GM18868 (cell line): Measurements from ENCODE around the gene MMP19.

ENCODE experiments used
- ATAC-seq: cut with Tn5 transposase; IDR thresholded peaks from one replicate; pipeline ENCODE4 v1.9.1; 2021; ENCODE audit warnings: mild to moderate bottlenecking, moderate library complexity; ENCODE audit not compliant: unreplicated experiment

The MMP19 gene

GRCh38 chr12:55816881-55817344 lies 25.8 kb downstream of the MMP19 start:
- no peak for ATAC-seq

DNA sequence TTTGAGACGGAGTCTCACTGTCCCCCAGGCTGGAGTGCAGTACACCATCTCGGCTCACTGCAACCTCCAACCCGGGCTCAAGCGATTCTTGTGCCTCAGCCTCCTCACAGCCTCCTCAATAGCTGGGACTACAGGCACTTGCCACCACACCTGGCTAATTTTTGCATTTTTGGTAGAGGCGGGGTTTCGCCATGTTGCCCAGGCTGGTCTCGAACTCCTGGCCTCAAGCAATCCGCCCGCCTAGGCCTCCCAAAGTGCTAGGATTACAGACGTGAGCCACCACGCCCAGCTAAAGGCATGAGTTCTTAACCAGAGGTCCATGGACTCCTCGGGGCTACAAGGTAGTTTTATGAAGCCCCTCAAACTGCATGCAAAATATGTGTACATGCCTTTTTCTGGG lies 27.3 kb downstream of the MMP19 start:
- ATAC-seq: no peak

- no peak for ATAC-seq
Measured at GRCh38 chr12:55814257-55814656, 28.5 kb downstream of the MMP19 start.

DNA sequence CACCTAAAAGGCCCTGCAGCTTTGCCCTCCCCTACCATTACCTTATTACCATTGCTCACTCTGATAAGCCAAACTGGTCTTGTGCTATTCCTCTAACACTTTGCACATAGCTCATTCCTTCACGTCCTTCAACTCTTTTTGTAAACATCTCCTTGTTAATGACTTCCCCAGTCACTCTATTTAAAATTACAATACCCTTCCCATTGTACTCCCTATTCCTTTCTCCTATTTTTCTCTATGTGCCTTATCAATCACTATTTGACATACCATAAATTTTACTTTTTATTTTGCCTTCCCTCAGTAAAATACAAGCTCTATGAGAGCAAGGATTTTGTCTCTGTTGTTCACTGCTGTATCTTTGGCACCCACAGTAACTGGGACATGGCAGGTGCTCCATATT lies 30.6 kb downstream of the MMP19 start:
- no peak for ATAC-seq

DNA sequence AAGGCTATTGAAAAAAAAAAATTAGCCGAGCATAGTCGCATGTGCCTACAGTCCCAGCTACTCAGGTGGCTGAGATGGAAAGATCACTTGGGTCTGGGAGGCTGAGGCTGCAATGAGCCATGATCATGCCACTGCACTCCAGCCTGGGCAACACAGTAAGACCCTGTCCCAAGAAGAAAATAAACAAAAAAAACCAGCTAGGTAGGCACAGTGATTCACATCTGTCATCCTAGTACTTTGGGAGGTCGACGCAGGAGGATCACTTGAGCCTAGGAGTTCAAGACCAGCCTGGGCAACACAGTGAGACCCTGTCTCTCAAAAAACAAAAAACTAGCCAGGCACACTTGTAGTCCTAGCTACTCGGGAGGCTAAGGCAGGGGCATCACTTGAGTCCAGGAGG lies 33.5 kb downstream of the MMP19 start:
- ATAC-seq: no peak

DNA sequence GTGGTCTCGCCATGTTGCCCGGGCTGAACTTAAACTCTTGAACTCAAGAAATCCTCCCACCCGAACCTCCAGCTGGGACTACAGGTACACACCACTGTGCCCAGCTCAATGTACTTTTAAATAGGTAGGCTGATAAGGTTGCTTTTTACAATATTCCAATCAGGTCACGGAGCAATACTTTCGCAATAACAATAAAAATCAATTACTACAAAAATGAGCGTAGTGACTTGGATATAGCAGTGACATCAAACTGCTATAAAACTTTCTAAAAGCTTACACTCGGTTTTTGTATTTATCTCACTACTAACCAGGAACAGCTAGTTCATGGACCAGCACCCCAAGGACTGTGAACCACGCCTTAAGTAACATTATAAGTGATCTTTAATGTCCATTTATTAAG lies 35.8 kb downstream of the MMP19 start:
- ATAC-seq: no peak

- no peak for ATAC-seq
Measured at GRCh38 chr12:55797550-55797949, 45.2 kb downstream of the MMP19 start.

- no peak for ATAC-seq
Measured at GRCh38 chr12:55797068-55797467, 45.7 kb downstream of the MMP19 start.

GRCh38 chr12:55795950-55796349 lies 46.8 kb downstream of the MMP19 start:
- no peak for ATAC-seq

DNA sequence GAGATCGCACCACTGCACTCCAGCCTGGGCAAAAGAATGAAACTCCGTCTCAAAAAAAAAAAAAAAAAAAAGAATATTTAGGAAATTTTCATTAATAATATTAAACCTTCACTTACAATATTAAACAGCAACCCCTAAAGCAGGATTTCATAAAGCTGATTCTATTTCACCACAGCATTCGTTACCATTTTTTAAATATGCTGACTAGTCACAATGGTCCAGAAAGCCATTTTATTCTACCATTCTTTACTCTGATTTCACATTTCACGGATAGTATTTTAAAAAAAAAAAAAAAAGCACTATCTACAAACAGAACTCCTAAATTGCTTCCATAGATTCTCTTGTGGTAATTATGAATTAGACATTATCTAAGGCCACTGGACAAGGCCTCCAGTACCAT lies 52.8 kb downstream of the MMP19 start:
- ATAC-seq: no peak

- no peak for ATAC-seq
Measured at GRCh38 chr12:55789171-55789570, 53.6 kb downstream of the MMP19 start.

DNA sequence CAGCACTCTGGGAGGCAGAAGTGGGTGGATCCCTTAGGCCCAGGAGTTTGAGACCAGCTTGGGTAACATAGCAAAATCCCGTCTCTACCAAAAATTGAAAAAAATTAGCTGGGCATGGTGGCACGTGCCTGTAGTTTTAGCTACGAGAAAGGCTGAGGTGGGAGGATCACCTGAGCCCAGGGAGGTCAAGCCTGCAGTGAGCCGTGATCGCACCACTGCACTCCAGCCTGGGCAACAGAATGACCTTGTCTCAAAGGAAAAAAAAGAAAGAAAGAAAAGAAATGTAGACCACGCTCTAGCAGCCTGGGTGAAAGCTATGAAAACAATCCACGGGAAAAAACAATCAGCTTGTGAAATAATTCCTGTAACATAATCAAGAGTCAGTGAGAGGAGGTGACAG lies 54.2 kb downstream of the MMP19 start:
- no peak for ATAC-seq
